Medulla oblongata (tissue), 1 donor: Measurements from ENCODE around the gene SEC22A.
A peak's percentile ranks its signal among the peaks of the same experiment; 100 is the strongest.

Experiments
- DNase-seq: peaks from one replicate; pipeline ENCODE4 v3.0.0-alpha.2; 2015; ENCODE audit errors: extremely low spot score

Gene SEC22A, protein sequence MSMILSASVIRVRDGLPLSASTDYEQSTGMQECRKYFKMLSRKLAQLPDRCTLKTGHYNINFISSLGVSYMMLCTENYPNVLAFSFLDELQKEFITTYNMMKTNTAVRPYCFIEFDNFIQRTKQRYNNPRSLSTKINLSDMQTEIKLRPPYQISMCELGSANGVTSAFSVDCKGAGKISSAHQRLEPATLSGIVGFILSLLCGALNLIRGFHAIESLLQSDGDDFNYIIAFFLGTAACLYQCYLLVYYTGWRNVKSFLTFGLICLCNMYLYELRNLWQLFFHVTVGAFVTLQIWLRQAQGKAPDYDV

DNA sequence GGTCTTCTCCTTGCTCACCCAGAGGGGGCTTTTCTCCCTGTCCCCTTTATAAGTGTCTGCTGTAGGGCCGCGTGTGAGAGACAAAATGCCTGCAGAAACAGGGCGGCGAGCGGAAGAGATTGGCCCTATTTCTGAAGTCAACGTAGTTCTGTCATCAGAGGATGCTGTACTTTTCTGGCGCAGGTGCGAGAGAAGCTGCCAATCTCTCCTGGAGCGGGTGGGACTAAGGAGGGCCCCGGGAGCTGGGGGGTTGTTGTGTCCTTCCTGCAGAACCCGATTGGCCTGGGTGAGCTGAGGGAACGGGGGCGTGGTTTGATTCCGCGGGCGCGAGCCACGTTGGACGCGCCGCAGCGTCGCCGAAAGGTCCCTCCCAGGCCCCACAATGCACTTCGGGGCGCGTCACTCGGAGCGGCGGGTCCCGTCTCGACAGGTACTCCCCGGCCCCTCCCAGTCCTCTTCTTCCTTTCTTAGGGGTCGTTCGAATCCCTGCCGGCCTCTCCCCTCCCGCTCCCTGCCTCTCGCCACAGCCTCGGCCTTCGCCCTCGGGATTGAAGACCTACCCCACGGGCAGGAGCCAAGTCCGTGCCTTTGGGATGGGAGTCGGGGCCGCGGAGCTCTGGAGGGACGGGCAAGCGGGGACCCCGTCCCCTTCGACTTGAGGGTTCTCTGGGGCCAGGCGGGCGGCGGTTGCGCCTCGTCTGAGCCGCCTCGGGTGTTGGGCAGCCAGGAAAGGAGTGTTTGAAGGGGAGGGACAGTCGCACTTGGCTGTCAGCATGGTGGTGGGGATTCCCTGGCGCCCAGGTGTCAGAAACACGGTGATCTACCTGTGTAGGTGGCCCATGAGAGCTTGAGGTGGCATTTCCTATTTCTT lies at the start of gene SEC22A:
Gene SEC22A (plus strand): TSS at position 387 of the 871 bp plus-strand sequence. CDS start 7,275 bp downstream, outside the sequence.
- DNase-seq: peak; percentile 91

- DNase-seq: peak; percentile 82
These were observed 49.1 kb upstream of the SEC22A start for GRCh38 chr3:123152687-123153086.

- peak; percentile 5 for DNase-seq
These were observed 48.4 kb upstream of the SEC22A start for GRCh38 chr3:123153125-123154019.

DNA sequence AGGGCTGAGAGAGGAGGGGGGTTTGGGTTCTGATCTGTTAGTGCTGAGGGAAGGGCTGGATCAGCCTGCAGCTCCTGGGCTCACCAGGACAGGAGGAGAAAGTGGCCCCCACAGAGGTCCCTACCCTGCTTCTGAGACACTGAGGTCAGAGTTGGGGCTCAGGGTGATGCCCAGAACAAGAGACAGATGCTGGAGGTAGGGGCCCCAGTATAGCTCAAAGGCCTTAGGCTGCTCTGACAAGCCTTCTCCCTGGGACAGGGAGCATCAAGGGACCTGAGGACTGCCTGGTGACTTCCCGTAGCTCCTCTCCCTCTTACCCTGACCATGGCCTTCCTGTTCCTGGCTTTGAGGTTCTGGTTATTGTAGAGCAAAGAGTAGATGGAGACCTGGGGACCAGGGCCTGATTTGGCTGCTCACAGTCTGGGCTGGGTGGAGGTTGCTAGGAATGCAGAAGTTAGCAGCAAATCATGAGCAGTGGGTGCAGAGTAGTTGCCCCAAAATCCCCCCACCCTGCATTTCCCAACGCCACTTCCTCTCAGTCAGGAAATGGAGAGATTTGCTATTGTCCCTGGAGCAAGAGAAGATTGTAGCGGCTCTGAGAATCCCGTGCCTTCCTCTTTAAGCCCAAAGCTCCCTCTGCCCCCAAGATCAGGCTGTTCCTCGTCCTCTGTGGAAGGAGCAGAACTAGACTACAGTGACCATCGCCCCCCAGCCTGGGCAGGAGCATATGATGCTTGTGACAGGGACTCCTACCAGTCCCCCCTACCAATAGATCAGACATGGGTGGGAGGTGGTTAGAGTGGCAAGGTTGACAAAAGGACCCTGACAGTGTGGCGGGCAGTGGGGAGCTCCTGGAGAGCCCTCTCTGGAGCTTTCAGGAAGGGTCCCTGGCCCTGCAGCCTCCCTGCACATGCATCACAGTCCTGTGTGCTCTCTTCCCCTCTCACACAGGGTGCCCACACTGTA lies 47.4 kb upstream of the SEC22A start:
- peak; percentile 10 for DNase-seq

- peak; percentile 56 for DNase-seq
These were observed 46.2 kb upstream of the SEC22A start for GRCh38 chr3:123155471-123156011.

GRCh38 chr3:123156276-123156995 lies 45.3 kb upstream of the SEC22A start:
- no peak for DNase-seq

DNA sequence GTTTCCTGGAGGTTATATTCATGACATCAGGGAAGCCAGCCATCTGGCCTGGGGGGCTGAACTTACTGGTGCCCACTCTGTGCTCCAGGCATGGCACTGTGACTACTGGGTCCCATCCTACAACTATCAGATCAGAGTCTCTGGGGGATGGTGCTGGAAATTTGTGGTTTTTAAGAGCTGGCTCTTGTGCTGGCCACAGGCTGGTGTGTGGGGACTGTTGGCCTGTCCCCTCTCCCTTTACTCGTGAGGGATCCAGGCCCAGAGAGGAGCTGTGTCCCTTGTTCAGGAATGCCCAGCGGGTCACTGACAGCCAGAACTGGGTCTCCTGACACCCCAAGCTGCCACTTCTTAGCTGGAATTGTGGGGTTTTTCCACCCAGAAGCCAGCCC lies 44.5 kb upstream of the SEC22A start:
- no peak for DNase-seq

- DNase-seq: no peak
These were observed 44.0 kb upstream of the SEC22A start for GRCh38 chr3:123157598-123158287.

DNA sequence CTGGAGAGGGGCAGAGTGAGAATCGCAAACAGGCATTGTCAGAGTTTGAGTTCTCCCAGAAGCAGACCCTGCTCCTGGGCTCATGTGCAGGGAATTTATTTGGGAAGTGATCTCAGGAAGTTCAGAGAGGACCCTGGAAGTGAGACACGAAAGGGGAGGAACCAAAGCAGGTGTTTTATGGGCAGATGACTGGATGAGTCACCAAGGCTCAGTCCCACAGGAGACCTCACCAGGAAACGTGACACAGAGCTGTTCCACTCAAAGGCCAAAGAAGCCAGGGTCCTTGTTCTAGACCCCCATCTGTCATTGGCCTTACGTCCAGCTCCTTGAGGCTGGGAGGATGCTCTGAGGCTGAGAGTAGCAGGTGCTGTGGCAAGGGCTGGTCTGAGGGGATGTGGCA lies 43.4 kb upstream of the SEC22A start:
- DNase-seq: no peak

DNA sequence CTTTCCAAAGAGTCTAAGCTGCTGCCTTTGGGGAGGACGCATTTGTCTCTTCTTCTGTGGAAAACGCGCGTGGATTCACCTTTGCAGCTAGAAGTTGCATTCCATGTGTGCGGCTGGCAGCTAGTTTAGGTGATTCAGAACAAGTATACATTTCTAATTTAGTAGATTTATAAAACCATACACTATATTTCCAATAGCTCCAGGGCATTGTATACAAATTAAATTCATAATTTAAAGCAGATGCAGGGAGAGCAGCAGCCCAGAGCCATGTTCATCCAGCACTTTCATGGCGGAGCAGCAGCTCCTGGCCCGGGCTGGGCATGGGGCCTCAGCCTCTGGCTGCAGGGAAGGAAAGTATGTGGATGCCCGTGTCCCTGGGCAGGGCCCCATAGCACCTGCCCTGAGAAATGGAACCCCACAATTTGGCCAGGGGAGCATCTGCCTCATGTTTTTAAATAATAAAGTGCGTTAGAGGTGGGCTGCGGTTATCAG lies 42.8 kb upstream of the SEC22A start:
- DNase-seq: no peak

- DNase-seq: no peak
These were observed 41.7 kb upstream of the SEC22A start for GRCh38 chr3:123159926-123160635.

- DNase-seq: no peak
These were observed 40.6 kb upstream of the SEC22A start for GRCh38 chr3:123161167-123161566.

GRCh38 chr3:123163141-123163540 lies 38.6 kb upstream of the SEC22A start:
- no peak for DNase-seq

GRCh38 chr3:123165163-123165562 lies 36.6 kb upstream of the SEC22A start:
- no peak for DNase-seq

- no peak for DNase-seq
These were observed 34.1 kb upstream of the SEC22A start for GRCh38 chr3:123167686-123168085.

DNA sequence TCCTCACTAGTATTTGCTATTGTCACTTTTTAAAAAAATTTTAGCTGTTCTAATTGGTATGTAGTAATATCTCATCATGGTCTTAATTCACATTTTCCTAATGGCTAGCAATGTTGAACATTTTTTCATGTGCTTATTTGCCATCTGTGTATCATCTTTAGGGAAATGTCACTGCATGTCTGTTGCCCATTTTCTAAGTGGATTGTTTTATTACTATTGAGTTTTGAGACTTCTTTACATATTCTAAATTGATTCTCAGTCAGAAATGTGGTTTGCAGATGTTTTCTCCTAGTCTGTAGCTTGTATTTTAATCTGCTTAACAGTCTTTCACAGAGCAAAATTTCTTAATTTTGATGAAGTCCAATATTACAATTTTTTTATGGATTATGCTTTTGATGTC lies 33.6 kb upstream of the SEC22A start:
- no peak for DNase-seq

GRCh38 chr3:123168605-123169004 lies 33.1 kb upstream of the SEC22A start:
- no peak for DNase-seq

- no peak for DNase-seq
These were observed 32.2 kb upstream of the SEC22A start for GRCh38 chr3:123169492-123169929.
